Breast epithelium (tissue), 4 donors: ENCODE data around the gene DSCAM. TPM values are rescaled to one million over a fixed set of nuclear protein-coding genes. Genes with fewer than 3 reads are reported as not detected.

Experiments used
- DNase-seq, 2 donors: peaks; one replicate each; pipeline ENCODE4 v3.0.0-alpha.2; 2019; ENCODE audit warnings: low spot score in 2 of 2
- H3K27ac ChIP-seq, 2 donors: fragments of 200-600 bp; sonication (generic) in 1 of 2; one replicate each; pipeline ENCODE4 v1.5.1; 2016 to 2019; ENCODE audit warnings: mild to moderate bottlenecking in 1 of 2
- H3K27me3 ChIP-seq, 2 donors: fragments of 200-600 bp; sonication (generic) in 1 of 2; one replicate each; pipeline versions ENCODE4 v1.5.1 to v1.6.0; 2017 to 2019; ENCODE audit warnings: control low read depth in 1 of 2, mild to moderate bottlenecking in 1 of 2
- H3K36me3 ChIP-seq: fragments of 200-600 bp; one replicate; pipeline ENCODE4 v1.5.1; 2019
- H3K4me1 ChIP-seq, 2 donors: fragments of 200-600 bp; sonication (generic); one replicate each; pipeline ENCODE4 v1.5.1; 2016 to 2019; ENCODE audit warnings: control low read depth in 1 of 2
- H3K4me3 ChIP-seq, 3 donors: fragments of 200-600 bp; sonication (generic); 1 replicate in 2 of 3; 2 replicates in 1 of 3; pipeline ENCODE4 v1.5.1; 2016 to 2019; ENCODE audit warnings: mild to moderate bottlenecking in 3 of 3, moderate library complexity in 2 of 3
- H3K9me3 ChIP-seq, 2 donors: fragments of 200-600 bp; sonication (generic) in 1 of 2; one replicate each; pipeline ENCODE4 v1.5.1; 2016 to 2019; ENCODE audit warnings: control low read depth in 1 of 2
- CTCF ChIP-seq, 3 donors: fragments of 450-650 bp; IDR thresholded peaks; one replicate each; pipeline ENCODE4 v1.5.1; 2016 to 2017; ENCODE audit warnings: antibody characterized with exemption in 3 of 3, mild to moderate bottlenecking in 3 of 3, moderate library complexity in 3 of 3
- POLR2A ChIP-seq: fragments of 450-650 bp; IDR thresholded peaks from one replicate; pipeline ENCODE4 v1.6.1; 2016; ENCODE audit warnings: antibody characterized with exemption, mild to moderate bottlenecking, moderate library complexity
- POLR2AphosphoS5 ChIP-seq, 3 donors: sonication (generic); formaldehyde crosslinking; IDR thresholded peaks; one replicate each; pipeline ENCODE4 v1.6.1; 2017; ENCODE audit warnings: antibody characterized with exemption in 3 of 3
- intact Hi-C: fragments of 100-400 bp; cut with DNase I; formaldehyde crosslinking; loops from one replicate; pipeline ENCODE4 v1.15.1; 2023; ENCODE audit warnings: low total_unique reads
- total RNA-seq, 3 donors: library from RNA; depleted of rRNA; stranded (reverse); fragments of >200 nt; gene quantifications; one replicate each; pipeline ENCODE4 v1.1.0, GENCODE V29; 2016

The DSCAM gene
- total RNA-seq, 3 donors from 2014 or later = 0.33 to 0.44 TPM; not detected in 1

GRCh38 chr21:40465382-40465781, 381.6 kb downstream of the DSCAM start:
- Histone ChIP-seq H3K27me3 (peaks cover 0 to 19% of the 10 kb centered on the region in 2 donors), H3K36me3 (no peaks in the 10 kb centered on the region), H3K27ac (no peak overlapping the region), H3K4me1 (no peaks in the 10 kb centered on the region), H3K9me3 (no peaks in the 10 kb centered on the region), H3K4me3 (no peak overlapping the region)
- DNase-seq = no peak
- TF ChIP-seq CTCF (IDR thresholded peaks at IDR 0.05) (no peak), POLR2A (no peak), POLR2AphosphoS5 (IDR thresholded peaks at IDR 0.05) (no peak)
- intact Hi-C loops = no loop called here

- Histone ChIP-seq H3K4me3 (no peak overlapping the region), H3K27me3 (peaks cover 0 to 19% of the 10 kb centered on the region in 2 donors), H3K4me1 (no peaks in the 10 kb centered on the region), H3K36me3 (no peaks in the 10 kb centered on the region), H3K9me3 (no peaks in the 10 kb centered on the region), H3K27ac (no peak overlapping the region)
- no peak for TF ChIP-seq POLR2AphosphoS5 (IDR thresholded peaks at IDR 0.05)
- no peak for TF ChIP-seq POLR2A
- no peak for TF ChIP-seq CTCF (IDR thresholded peaks at IDR 0.05)
- no peak for DNase-seq
- intact Hi-C loops = no loop called here
Observed at GRCh38 chr21:40463176-40463575, 383.8 kb downstream of the DSCAM start.

- H3K9me3 ChIP-seq = no peaks in the 10 kb centered on the region
- H3K4me3 ChIP-seq = no peak overlapping the region
- intact Hi-C loops = no loop called here
- TF ChIP-seq CTCF (IDR thresholded peaks at IDR 0.05) (no peak), POLR2AphosphoS5 (IDR thresholded peaks at IDR 0.05) (no peak), POLR2A (no peak)
- H3K4me1 ChIP-seq = no peaks in the 10 kb centered on the region
- H3K27me3 ChIP-seq = peaks cover 0 to 22% of the 10 kb centered on the region in 2 donors
- DNase-seq = no peak
- no peak overlapping the region for H3K27ac ChIP-seq
- no peaks in the 10 kb centered on the region for H3K36me3 ChIP-seq
Observed at GRCh38 chr21:40461008-40461407, 385.9 kb downstream of the DSCAM start.

GRCh38 chr21:40457741-40458140, 389.2 kb downstream of the DSCAM start:
- no peak overlapping the region for H3K4me3 ChIP-seq
- DNase-seq = no peak
- H3K36me3 ChIP-seq = no peaks in the 10 kb centered on the region
- no peak overlapping the region for H3K27ac ChIP-seq
- H3K4me1 ChIP-seq = no peaks in the 10 kb centered on the region
- no peaks in the 10 kb centered on the region for H3K9me3 ChIP-seq
- peaks cover 0 to 11% of the 10 kb centered on the region in 2 donors for H3K27me3 ChIP-seq
- TF ChIP-seq POLR2AphosphoS5 (IDR thresholded peaks at IDR 0.05) (no peak), POLR2A (no peak), CTCF (IDR thresholded peaks at IDR 0.05) (no peak)
- intact Hi-C loops = no loop called here

GRCh38 chr21:40454057-40454456, 392.9 kb downstream of the DSCAM start:
- Histone ChIP-seq H3K36me3 (no peaks in the 10 kb centered on the region), H3K27me3 (peaks cover 0 to 3% of the 10 kb centered on the region in 2 donors), H3K4me1 (no peaks in the 10 kb centered on the region), H3K4me3 (no peak overlapping the region), H3K27ac (no peak overlapping the region), H3K9me3 (no peaks in the 10 kb centered on the region)
- intact Hi-C loops = no loop called here
- no peak for TF ChIP-seq CTCF (IDR thresholded peaks at IDR 0.05)
- TF ChIP-seq POLR2A = no peak
- TF ChIP-seq POLR2AphosphoS5 (IDR thresholded peaks at IDR 0.05) = no peak
- no peak for DNase-seq
